HG03135 (cell line): ENCODE data around the gene DPH3.

Source experiments
- ATAC-seq: cut with Tn5 transposase; IDR thresholded peaks from one replicate; pipeline ENCODE4 v1.9.1; 2021; ENCODE audit warnings: mild to moderate bottlenecking, moderate library complexity; ENCODE audit not compliant: unreplicated experiment

The DPH3 gene

DNA sequence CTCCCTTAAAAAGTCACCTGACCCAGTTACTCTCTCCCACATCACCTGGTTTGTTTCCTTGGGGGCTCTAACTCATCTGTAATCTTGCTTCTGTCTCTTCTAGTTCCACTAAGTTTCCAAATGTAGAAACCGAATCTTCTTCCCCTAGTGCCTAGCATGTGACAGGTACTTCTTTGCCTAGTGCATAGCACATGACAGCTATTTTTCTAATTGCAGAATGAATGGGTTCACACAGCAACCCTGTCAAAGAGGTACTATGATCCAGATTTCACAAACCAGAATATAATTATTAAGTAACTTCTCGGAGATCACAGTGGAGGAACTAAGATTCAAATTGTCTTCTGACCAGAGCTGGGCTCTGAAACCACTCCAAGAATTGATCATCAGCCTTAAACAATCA, 7.4 kb downstream of the DPH3 start:
- ATAC-seq, result no peak

DNA sequence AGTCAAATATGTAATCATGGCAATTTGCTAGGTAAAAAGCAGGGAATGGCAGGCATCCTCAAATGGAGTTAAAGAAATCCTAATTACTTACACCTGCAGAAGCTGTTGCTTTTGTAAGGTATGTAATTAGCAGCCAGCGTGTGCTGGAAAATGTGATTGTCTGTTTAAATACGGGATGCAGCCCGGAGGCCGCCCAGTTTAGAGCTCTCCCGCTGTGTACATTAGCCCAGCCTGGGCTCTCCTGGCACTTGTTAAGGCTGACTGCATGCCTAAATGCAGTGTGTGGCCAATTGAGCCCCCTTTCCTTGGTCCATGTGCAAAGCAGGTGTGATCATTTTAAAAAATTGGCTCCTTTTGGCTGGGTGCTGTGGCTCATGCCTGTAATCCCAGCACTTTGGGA, 9.0 kb downstream of the DPH3 start:
- ATAC-seq, result no peak

DNA sequence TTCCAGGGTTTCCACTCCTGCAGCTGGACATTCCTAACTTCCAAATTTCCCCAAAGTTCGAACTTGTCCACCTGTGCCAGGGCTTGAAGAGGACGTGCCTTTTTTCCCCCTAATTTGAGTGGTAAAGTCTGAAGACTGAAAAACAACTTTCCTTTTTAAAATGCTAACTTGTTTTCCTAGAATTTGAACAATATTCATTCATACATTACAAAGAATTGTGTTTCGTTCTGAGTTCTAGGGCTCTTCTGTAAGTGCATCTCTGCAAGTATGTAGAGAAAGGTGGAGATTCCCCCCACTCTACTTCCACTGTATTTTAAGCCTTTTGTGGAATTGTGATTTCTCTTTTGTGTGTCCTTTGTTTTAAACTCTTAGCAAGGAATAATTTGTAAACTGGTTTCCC, 9.4 kb downstream of the DPH3 start:
- no peak for ATAC-seq

DNA sequence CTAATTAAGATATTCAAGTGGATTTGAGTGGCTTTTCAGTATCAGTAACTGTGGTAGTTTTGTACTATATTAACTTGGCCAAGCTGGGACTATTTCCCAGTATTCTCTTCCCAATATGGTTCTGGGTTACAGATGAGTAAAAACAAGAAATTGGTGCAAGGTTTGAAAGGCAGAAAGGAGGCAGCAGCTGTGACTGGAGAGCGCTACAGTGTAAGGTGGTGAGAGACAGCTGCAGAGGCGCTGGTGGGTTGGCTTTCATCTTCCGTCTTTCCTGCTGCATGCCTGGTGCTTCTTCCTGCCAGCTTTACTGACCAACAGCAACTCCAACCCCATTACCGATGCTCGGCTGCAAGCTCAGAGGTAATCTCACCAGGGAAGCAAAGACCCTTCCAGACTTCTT, 9.8 kb downstream of the DPH3 start:
- ATAC-seq, result no peak

DNA sequence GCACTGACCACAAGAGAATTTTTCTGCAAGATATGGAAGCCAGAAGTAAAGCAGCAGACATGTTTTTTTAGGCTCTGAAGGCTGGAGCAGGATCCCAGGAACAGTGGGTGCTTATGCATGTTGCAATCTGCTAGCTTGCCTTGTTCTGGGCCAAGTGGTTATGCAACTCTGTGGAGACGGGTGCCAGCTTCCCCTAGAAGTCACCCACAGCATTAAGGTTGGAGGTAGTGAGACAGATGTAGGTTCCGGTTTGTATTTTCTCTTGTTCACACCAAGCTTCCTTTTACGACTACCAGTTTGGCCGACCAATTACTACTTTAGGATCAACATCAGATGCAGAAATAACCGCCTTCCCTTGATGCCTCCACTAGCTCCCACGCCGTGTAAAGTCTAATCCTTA, 11.1 kb downstream of the DPH3 start:
- ATAC-seq, result no peak

DNA sequence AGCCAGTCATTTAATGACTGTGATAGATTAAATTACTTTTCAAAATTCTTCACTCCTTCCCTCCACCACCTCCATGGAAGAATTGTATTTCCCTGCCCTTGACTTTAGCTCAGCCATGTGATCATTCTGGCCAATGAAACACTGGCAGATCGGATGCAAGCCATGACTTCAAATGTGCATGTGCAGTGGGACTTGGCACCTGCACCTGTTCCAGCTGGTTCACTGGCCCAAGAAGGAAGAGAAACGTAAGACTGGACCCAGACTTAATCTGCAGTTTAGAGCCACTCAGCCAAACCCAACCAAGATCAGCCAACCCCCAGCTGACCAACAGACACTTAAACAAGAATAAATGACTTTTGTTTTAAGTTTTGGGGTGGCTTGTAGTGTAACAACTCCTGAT, 11.8 kb downstream of the DPH3 start:
- no peak for ATAC-seq

DNA sequence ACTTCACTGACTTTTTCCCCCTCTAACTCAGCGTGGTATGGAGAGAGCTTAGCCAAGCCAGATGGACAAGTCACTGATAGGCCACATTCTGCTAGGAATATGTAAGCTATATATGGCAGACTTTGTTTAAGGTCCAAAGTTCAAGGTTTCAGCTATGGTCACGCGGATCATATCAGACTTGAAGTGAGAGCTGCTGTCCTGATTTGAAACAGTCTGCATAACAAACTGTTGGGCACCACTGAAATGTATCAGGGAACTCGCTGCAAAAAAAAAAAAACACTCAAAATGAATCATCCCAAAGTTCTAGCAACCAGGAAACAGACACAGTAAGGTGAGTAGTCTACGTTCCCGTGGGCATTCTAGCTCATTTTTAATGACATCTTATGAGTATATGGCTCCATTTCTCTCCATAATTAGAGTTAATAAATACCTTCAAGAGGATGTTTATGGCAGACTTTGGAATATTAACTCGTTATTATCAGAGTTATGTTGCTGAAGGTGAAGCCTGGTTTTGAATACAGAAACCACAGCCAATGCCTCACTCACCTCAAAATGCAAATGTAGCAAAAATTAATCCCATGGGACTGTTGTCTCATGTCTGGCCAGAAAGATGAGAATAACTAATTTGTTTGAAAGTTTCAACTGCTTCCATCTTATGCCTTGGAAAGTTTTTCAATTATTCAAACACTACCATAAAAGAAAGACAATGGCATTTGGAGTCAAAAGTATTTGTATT, 12.3 kb downstream of the DPH3 start:
- no peak for ATAC-seq

DNA sequence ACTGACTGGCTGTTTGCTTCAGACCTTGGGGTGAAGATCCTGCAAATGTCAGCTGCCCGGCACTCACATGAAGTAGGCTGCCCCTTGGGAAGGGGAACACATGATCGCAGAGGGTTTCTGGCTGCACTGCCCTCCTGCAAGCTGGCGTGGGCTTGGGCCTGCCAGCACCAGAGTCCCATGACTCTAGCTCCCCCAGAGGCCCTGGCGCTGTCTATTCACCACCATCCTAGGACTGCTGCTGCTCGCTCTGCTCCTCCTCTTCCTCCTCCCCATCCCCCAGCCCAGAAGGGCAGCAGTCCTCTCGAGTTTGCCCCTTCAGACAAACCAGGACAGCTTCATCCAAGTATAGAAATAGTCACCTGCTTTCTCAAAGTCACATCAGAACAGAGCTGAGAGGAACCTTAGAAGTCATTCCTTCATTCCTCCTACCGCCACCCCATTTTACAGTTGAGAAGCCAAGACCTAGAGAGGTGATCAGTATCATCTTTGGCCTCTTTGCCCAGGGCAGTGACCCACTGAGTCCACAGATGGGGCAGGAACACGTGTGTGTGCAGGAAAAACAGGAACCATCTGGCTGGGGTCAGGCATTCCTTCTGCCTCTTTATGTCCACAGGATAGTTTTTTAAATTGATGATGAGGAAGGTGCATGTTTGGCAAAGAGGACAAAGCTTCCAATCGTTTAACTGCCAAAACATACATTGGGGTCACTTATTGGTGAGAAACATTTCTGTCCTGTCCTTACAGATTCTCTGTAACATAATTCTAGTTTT, 13.2 kb downstream of the DPH3 start:
- no peak for ATAC-seq

DNA sequence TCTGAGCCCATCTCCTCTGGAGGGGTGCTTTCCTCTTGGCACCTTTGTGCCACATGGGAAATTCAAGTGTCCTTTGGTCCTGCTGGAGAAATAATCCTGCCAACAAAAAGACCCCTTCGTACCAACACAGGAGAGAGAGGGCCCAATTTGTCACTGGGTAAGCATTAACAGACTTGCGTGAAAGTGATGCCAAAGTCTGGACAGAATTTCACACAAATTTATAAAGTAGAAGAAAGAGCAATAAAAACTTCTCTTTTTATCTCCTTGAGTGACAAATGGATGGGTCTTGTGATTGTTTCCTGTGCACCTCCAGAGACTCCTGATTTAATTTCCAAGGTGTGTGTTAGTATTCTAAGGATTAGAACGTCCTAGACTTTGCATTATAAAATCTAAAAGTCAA, 14.9 kb downstream of the DPH3 start:
- no peak for ATAC-seq

DNA sequence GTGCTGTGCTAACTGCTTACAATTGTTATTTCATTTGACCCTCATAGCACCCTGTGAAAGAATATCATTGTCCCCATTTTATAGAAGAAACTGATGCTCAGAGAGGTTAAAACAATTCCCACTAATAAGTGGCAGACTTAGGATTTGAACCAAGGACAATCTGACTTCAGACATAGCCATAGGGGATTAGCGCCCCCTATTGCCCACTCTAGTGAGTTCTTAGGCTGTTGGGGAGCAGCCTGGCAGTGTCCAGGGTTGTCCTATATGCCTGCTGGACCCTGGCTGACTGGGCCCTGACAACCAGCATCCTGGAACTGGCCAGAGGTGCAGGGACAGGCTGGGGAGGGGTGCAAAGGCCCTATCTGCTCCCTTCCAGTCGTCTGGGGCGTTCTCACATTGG, 15.4 kb downstream of the DPH3 start:
- no peak for ATAC-seq

DNA sequence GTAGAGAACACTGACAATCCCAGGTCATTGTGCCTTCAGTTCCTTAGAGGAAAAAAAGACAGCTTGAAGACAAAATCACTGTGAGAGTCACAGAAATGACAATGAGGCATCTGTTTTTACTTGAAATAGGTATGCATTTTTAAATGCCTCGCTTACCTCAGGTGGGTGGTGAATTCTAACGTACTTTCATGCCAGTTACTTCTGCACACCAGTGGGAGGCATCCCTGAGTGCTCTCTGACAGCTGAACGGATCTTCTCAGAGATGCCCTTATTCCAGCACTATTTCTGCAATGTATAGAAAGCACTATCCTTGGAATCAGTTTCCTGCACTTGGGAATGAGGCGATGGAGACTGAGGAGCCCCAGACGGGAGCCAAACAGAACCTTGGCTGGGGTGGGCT, 16.2 kb downstream of the DPH3 start:
- ATAC-seq, result no peak

DNA sequence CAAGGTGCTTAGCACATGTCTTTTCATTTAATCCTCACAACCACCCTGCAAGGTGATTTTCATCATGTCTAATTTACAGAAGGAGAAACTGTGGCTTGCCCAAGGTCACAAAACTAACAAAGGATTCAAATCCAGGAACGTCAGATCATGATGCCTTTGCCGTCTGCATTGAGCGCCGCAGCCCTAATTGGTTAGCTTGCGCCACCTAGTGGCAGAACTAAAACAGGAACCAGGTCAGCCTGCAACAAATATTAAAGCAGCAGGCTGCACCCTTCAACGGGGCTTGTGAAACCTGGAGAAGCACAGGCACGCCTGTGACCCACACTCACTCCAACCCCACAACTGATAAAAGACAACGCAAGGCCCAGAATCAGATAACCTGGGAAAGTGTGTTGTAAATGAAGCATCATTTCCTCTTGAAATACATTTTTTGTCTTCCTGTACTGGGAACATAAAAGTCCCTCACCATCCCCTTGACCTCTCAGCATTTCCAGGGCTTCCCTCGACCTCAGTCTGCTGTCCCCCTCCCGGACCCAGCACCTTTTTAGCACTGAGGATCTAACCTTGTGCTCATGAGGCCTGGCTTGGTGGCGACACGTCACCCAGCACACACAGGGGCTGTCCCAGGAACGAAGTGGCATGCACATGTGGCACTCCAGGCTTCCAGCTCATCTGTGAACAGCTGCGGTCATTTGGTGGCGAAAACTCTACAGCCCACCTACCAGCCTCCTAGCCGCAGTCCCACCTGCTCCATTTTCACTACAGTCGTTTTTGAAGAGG, 17.3 kb downstream of the DPH3 start:
- ATAC-seq, result peak; percentile 80

DNA sequence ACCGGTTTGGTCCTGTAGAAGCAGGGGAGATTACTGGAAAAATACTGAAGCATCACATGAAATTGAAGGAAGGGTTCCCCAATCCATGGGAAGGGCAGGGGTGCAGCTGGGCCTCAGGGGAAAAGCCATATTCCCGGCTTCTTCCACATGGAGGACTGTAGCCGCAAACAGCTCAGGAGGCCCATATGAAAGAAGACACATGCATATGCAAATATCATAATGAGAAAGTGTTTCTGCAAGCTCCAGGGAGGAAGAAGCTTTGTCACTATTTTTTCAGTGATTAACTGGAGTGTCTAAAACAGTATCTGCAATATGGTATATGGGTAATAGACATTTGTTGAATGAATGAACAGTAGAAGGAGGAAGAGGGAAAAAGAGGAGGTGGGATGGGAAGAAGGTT, 19.1 kb downstream of the DPH3 start:
- ATAC-seq, result no peak

DNA sequence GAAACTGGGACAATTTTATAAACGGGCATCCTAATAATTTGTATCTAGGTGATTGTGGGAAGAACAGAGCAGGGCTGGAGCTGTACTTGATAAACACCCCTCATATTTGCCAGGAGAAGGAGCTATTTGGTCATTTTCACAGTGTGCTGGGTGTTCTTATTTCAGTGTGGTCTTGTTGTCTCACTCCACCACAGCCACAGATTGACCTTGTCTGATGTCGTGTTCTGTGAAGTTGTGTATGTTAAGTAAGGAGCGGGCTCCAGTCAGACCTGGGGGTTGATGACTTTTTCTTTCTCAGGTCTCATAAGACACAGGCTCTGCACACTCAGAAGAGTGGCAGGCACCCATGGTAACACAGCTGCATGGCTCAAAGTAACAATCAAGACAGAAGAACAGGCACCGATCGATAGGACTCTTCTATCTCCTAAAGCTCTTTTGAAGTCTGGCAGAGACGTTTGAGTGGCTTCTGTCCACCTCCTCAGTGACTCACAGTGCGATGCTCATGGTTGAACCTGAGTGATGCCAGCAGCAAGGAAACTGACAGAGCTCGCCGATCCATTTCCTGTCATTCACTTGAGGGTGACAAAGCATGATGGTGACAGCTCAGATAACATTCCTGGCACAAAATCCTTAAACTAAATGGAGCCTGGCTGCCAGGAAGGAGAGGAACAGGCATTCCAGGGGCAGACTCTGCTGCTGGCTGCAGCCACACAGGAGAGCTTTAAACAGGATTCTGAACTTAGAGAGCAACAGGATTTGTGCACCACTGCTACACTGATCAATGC, 20.8 kb downstream of the DPH3 start:
- ATAC-seq, result no peak

DNA sequence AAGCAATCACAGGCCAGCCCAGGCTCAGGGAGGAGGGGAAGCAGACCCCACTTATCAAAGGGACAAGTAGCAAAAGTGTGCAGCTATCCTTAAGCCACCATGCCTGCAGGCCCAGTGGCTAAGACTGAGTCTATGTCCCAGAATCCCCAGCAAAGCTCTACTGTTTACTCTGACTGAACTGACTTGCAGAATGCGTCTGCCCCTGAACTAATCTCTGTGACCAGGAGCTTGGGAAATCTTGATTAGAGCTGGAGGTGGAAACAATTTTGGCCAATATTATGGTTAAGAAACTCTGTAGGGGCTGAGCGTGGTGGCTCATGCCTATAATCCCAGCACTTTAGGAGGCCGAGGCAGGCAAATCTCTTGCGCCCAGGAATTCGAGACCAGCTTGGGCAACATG, 22.6 kb downstream of the DPH3 start:
- ATAC-seq, result no peak

DNA sequence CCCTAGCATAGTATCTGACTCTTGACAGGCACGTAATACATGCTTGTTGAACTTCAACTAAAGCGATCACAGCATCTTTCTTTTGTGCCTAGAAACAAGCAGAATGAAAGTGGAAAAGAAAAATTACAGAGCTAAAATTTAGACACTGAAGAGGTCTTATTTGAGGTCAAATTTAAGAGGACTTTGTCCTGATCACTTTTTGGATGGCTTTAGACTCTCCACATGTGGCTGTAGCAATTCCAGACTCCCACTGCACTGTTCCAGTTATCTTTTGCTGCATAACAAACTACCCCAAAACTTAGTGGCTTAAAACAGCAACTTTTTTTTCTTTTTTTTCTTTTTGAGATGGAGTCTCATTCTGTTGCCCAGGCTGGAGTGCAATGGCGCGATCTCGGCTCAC, 23.5 kb downstream of the DPH3 start:
- no peak for ATAC-seq

DNA sequence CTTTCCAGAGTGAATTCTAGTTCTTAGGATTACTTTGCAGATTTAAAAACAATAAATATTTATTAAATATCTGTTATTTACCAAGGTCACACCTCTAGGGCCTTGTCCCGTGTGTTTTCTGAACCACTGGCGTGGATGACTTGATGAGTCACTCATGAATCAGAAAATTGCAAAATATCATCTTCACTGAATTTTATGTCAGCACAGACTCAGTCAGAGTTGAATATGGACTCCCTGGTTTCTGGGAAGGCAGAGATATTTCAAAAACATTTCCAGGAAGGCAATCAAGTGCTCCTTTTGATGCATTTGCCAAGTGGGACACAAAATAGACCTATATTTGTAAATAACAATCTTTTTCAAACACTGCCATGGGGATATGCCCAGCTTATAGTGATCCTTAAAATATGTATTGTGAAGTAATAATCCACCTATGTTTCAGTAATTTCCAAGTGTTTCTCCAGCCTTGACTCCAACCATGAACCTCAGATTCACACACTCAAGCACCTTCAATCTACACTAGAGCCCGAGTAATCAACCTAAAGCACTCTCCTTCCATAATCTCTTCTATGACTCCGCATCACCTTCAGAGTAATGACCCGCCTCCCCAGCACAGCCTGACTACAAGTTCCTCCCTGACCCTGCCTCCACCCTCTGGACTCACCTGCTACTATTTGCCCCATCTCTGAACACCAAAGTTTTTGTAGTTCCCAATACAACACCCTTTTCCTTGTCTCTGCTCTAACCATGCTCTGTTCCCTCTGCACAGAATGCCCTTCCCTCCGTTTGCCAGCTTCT, 24.3 kb downstream of the DPH3 start:
- no peak for ATAC-seq

DNA sequence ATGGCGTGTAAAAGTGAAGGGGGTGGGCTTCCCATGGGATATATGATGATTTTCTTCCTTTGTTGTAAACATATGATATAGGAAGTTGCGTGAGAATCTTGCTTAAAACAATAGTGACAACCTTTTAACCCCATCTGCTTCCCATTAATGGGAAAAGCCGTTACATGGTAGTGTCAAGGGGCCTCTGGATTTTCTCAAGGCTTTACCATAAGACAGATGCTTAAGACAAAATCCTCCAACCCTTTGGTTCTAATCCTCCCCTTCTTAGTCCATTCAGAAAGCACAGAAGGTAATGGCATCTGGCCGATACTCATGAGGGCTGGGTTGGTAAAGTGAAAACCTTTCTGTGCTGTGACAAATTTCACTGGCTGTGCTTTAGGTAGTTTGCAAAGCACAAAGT, 25.0 kb downstream of the DPH3 start:
- ATAC-seq, result no peak

DNA sequence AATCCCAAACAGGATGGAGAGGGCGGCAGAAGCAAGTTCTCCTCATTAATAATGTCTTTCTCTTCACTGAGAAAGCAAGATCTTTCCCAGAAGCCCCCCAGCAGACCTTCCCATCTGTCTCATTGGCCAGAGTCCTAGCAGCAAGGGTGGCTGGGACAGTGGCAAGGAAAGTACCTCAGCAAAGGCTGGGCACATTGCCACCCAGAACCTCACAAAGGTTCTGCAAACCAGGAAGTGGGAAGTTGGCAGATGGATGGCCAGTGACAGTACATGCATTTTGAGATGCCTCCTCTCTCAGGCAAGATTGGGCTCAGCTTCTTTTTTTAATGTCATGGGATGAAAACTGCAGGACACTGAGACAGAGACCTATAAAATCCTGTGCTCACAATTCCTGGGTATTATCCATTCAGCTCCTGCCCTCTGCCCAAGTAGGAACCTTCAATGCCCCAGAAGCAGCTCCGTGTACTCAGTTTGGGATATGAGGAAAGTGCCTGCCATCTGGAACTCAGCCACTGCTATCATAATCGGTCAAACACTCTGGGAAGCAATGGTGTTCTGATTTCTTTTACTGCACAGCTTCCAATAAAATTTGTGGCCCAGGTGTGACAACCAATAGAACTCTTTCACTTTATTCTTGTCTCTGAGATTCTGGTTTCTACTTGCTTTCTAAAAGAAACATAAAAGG, 25.5 kb downstream of the DPH3 start:
- no peak for ATAC-seq
